ENCODE measurements around the gene SRSF7.

- TF ChIP-seq ILK (tag; IDR thresholded peaks at IDR 0.05; ENCODE audit: borderline replicate concordance, low read depth) (no peak), DIDO1 (tag; IDR thresholded peaks at IDR 0.05; ENCODE audit: low read depth) (no peak), CTCF (IDR thresholded peaks at IDR 0.05 in 2 of 3, conservative IDR thresholded peaks at IDR 0.05 in 1 of 3; ENCODE audit: insufficient read depth in 2 of 3, low read depth in 1 of 3, low read length in 3 of 3) (no peak), EHMT2 (IDR thresholded peaks at IDR 0.05) (no peak), YY1 (IDR thresholded peaks at IDR 0.05; ENCODE audit: borderline replicate concordance in 1 of 3, control insufficient read depth in 1 of 3, extremely low read depth in 1 of 3, insufficient read depth in 3 of 3, insufficient read length in 1 of 3, insufficient replicate concordance in 2 of 3, low read depth in 1 of 3, low read length in 2 of 3) (no peak), SNAPC5 (CRISPR knock-in tag; IDR thresholded peaks at IDR 0.05) (no peak), CHD4 (IDR thresholded peaks at IDR 0.05; ENCODE audit: insufficient read depth, insufficient replicate concordance, low read depth, low read length, poor library complexity, severe bottlenecking) (no peak), GABPA (tag; conservative IDR thresholded peaks at IDR 0.05; ENCODE audit: low read depth) (no peak), DACH1 (IDR thresholded peaks at IDR 0.05; ENCODE audit: partially characterized antibody) (no peak)
Measured at GRCh38 chr2:38765149-38765548, 14.0 kb upstream of the SRSF7 start.

All from K562 (cell line).